HepG2 (cell line): ENCODE results near the gene STK24. TPM values are rescaled to one million over a fixed set of nuclear protein-coding genes. Genes with fewer than 3 reads are reported as not detected.
A peak's percentile ranks its signal among the peaks of the same experiment; 100 is the strongest.

ENCODE experiments used
- ATAC-seq: fragments of 200-7000 bp; cut with Tn5 transposase; 3 replicates; pipeline ENCODE4 v1.9.1; 2020; ENCODE audit warnings: mild to moderate bottlenecking, moderate library complexity
- BruUV-seq: library from RNA; stranded (reverse); fragments of 400-500 nt; replicated peaks from 2 replicates; lab custom pipeline; 2021; lab: Mats Ljungman, UMichigan
- CTCF ChIA-PET: fragments of 300-600 bp; formaldehyde crosslinking; extraction: SDS; loops from one replicate; lab custom pipeline; 2021; ENCODE audit warnings: low total read pairs, inconsistent platforms, low intra/inter-chr PET ratio; lab: Yijun Ruan, JAX
- POLR2A ChIA-PET: fragments of 350-600 bp; sonication (Branson Sonifier 250); formaldehyde crosslinking; loops from one replicate; lab custom pipeline; 2020; ENCODE audit warnings: antibody characterized with exemption, inconsistent platforms; lab: Yijun Ruan, JAX
- DNase-seq: peaks from one replicate; pipeline ENCODE4 v3.0.0-alpha.2; 2015; ENCODE audit warnings: low spot score
- FAIRE-seq: peaks from 3 replicates; lab custom pipeline; 2011; peaks lifted over from hg19 to GRCh38; lab: Jason Lieb, UNC
- H2AFZ ChIP-seq: one replicate; pipeline ENCODE4 v1.6.1; 2011; ENCODE audit warnings: low read length, inconsistent platforms
- H3K27ac ChIP-seq: fragments of 300-600 bp; 3 replicates; pipeline ENCODE4 v1.8.0; 2011; ENCODE audit warnings: mixed run types, mild to moderate bottlenecking, mixed read lengths, low read length, inconsistent platforms; ENCODE audit not compliant: insufficient read depth; ENCODE audit errors: extremely low read length
- H3K27me3 ChIP-seq, 2 experiments: fragments of 200-600 bp in 1 of 2; 2 replicates in 1 of 2; 3 replicates in 1 of 2; pipeline versions ENCODE4 v1.6.0 to v1.8.0; 2011; ENCODE audit warnings: low read length in 2 of 2, mild to moderate bottlenecking in 2 of 2, moderate library complexity in 2 of 2, inconsistent platforms in 1 of 2; ENCODE audit not compliant: insufficient read depth in 2 of 2, control insufficient read depth in 1 of 2
- H3K36me3 ChIP-seq, 2 experiments: fragments of 200-600 bp in 1 of 2; replicated peaks in 1 of 2; 2 replicates in 1 of 2; 3 replicates in 1 of 2; pipeline versions ENCODE4 v1.5.1 to v1.8.0; 2011; ENCODE audit warnings: low read length in 2 of 2, inconsistent platforms in 1 of 2; ENCODE audit not compliant: insufficient read depth in 2 of 2, control insufficient read depth in 1 of 2
- H3K4me1 ChIP-seq: 2 replicates; pipeline ENCODE4 v1.5.1; 2012; ENCODE audit warnings: low read length, inconsistent platforms; ENCODE audit not compliant: insufficient read depth
- H3K4me2 ChIP-seq: 2 replicates; pipeline ENCODE4 v1.6.0; 2011; ENCODE audit warnings: low read depth, low read length, inconsistent platforms
- H3K4me3 ChIP-seq, 3 experiments: fragments of 200-600 bp in 1 of 3; sonication (generic), shearing (Covaris generic) in 1 of 3; replicated peaks in 1 of 3; 2 replicates each; pipeline ENCODE4 v1.5.1; 2011 to 2016; ENCODE audit warnings: low read length in 3 of 3, inconsistent platforms in 2 of 3, low read depth in 2 of 3, mild to moderate bottlenecking in 2 of 3, control low read depth in 1 of 3, mixed read lengths in 1 of 3; ENCODE audit not compliant: insufficient read depth in 1 of 3
- H3K79me2 ChIP-seq: one replicate; pipeline ENCODE4 v1.6.1; 2011; ENCODE audit warnings: low read length, inconsistent platforms; ENCODE audit not compliant: insufficient read depth
- H3K9ac ChIP-seq: 2 replicates; pipeline ENCODE4 v1.6.0; 2011; ENCODE audit warnings: mild to moderate bottlenecking, low read depth, low read length, inconsistent platforms; ENCODE audit not compliant: insufficient read depth
- H3K9me3 ChIP-seq: 2 replicates; pipeline ENCODE4 v1.5.1; 2012; ENCODE audit warnings: mild to moderate bottlenecking, low read length
- H4K20me1 ChIP-seq: 2 replicates; pipeline ENCODE4 v1.6.0; 2011; ENCODE audit warnings: inconsistent platforms, mild to moderate bottlenecking, low read length, moderate library complexity; ENCODE audit not compliant: insufficient read depth
- ARNTL ChIP-seq: sonication (generic); formaldehyde crosslinking; IDR thresholded peaks from 2 replicates; pipeline ENCODE4 v1.4.0; 2020; ENCODE audit warnings: mild to moderate bottlenecking, missing genetic modification reagents
- BRCA1 ChIP-seq: sonication (generic); formaldehyde crosslinking; IDR thresholded peaks from 2 replicates; pipeline ENCODE4 v1.4.0; 2020; ENCODE audit warnings: missing genetic modification reagents
- MTF1 ChIP-seq: sonication (generic); formaldehyde crosslinking; IDR thresholded peaks from 2 replicates; pipeline ENCODE4 v1.5.0; 2020; ENCODE audit warnings: missing genetic modification reagents
- NFAT5 ChIP-seq: sonication (generic); formaldehyde crosslinking; IDR thresholded peaks from 2 replicates; pipeline ENCODE4 v1.4.0; 2020; ENCODE audit warnings: missing genetic modification reagents
- TERF1 ChIP-seq: sonication (generic); formaldehyde crosslinking; IDR thresholded peaks from 2 replicates; pipeline ENCODE4 v1.8.0; 2022; ENCODE audit warnings: mild to moderate bottlenecking, missing genetic modification reagents, moderate library complexity
- THYN1 ChIP-seq: sonication (generic); formaldehyde crosslinking; IDR thresholded peaks from 2 replicates; pipeline ENCODE4 v1.8.1; 2023; ENCODE audit warnings: low read depth, mild to moderate bottlenecking, moderate library complexity, missing genetic modification reagents, borderline replicate concordance
- ZNF431 ChIP-seq: sonication (generic); formaldehyde crosslinking; IDR thresholded peaks from 2 replicates; pipeline ENCODE4 v1.9.0; 2022; ENCODE audit warnings: missing genetic modification reagents, low read depth, mild to moderate bottlenecking, borderline replicate concordance
- ZNF883 ChIP-seq: sonication (generic); formaldehyde crosslinking; IDR thresholded peaks from 2 replicates; pipeline ENCODE4 v1.5.1; 2020; ENCODE audit warnings: mild to moderate bottlenecking, missing genetic modification reagents; ENCODE audit errors: not compliant biosample characterization
- WGBS: methylation state at CpG from one replicate; pipeline ENCODE4 v1.1.6; 2017; ENCODE audit warnings: low lambda C conversion rate; 5-methylcytosine and 5-hydroxymethylcytosine counted together
- in situ Hi-C: cut with HindIII; loops from 2 replicates; pipeline ENCODE4 v1.10.0; 2017; ENCODE audit warnings: low pct_unique_long_range_greater_than_20kb; ENCODE audit not compliant: extremely low pct_ligation_motif_present
- intact Hi-C: fragments of 100-400 bp; cut with micrococcal nuclease; formaldehyde crosslinking; loops from one replicate; pipeline ENCODE4 v1.10.0; 2022; ENCODE audit not compliant: unreplicated experiment
- polyA plus RNA-seq, 8 experiments: library from polyadenylated mRNA; depleted of rRNA in 3 of 8; stranded (reverse) in 7 of 8; unstranded in 1 of 8; fragments of >200 nt; fragmentation: Illumina TruSeq in 4 of 8; extraction: Trizol in 4 of 8; gene quantifications; 2 replicates each; pipeline versions ENCODE4 v1.2.1 to v1.2.3, GENCODE V29; 2011 to 2016; ENCODE audit warnings: low read depth in 4 of 8, missing spikeins in 1 of 8, mixed read lengths in 1 of 8; ENCODE audit not compliant: insufficient read depth in 1 of 8
- total RNA-seq, 5 experiments: library from RNA; depleted of rRNA; stranded (reverse); fragments of >200 nt; fragmentation: Illumina TruSeq; extraction: Trizol; gene quantifications; 2 replicates each; pipeline ENCODE4 v1.2.3, GENCODE V29; 2016; ENCODE audit warnings: low read depth in 1 of 5
- TF ChIP-seq, protein P1 (sequence below): sonication (generic); formaldehyde crosslinking; IDR thresholded peaks from 2 replicates; pipeline ENCODE4 v1.5.0; 2020; ENCODE audit warnings: missing genetic modification reagents

The STK24 gene
- total and polyA plus RNA-seq, 2 of the 13 experiments (the other 11 are each of a cell fraction or from before 2014, with no cell fraction given): 51.3 to 73.0 TPM

- no peaks in the 10 kb centered on the region for H3K4me1 ChIP-seq
- no peaks in the 10 kb centered on the region for H3K79me2 ChIP-seq
- in situ Hi-C loops (loop anchor here (25.0 kb wide), 1 partner anchor 567 kb away; no protein-coding TSS in a partner anchor), intact Hi-C loops (no loop called here)
- ChIA-PET CTCF (no interaction called here), POLR2A (no interaction called here)
- no peak overlapping the region for H2AFZ ChIP-seq
- H3K36me3 ChIP-seq: peaks cover 43 to 85% of the 10 kb centered on the region in 2 experiments
- peak; percentile 7; the same call in 2 of the 3 replicates for ATAC-seq
- 89% methylated on average over 10 of the region's 10 CpGs for WGBS
- no peak for FAIRE-seq
- no peaks in the 10 kb centered on the region for H3K27me3 ChIP-seq
- no TSS peak for BruUV-seq
- TF ChIP-seq THYN1: no peak
- no peak for TF ChIP-seq ZNF883
- no peak for TF ChIP-seq TERF1
- no peak for TF ChIP-seq NFAT5 (CRISPR knock-in tag)
- no peak for TF ChIP-seq ZNF431 (CRISPR knock-in tag)
- TF ChIP-seq ARNTL (CRISPR knock-in tag): no peak
- TF ChIP-seq BRCA1 (CRISPR knock-in tag): no peak
- TF ChIP-seq, protein P1, sequence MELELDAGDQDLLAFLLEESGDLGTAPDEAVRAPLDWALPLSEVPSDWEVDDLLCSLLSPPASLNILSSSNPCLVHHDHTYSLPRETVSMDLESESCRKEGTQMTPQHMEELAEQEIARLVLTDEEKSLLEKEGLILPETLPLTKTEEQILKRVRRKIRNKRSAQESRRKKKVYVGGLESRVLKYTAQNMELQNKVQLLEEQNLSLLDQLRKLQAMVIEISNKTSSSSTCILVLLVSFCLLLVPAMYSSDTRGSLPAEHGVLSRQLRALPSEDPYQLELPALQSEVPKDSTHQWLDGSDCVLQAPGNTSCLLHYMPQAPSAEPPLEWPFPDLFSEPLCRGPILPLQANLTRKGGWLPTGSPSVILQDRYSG: no peak
- no peak for TF ChIP-seq MTF1 (CRISPR knock-in tag)
- H3K9ac ChIP-seq: no peak overlapping the region
- no peak overlapping the region for H3K27ac ChIP-seq
- H3K9me3 ChIP-seq: no peaks in the 10 kb centered on the region
- no peak overlapping the region for H3K4me3 ChIP-seq
- peaks cover 2% of the 10 kb centered on the region; the same call in 1 of the 2 replicates for H4K20me1 ChIP-seq
- H3K4me2 ChIP-seq: no peak overlapping the region
- no peak for DNase-seq
These were observed 147.8 kb downstream of the STK24 start for GRCh38 chr13:98429081-98429480.
